ENCODE measurements around the gene OVCA2.
A peak's percentile ranks its signal among the peaks of the same experiment; 100 is the strongest.

The OVCA2 gene

GRCh38 chr17:2013994-2014317 lies 27.9 kb upstream of the OVCA2 start:
- DNase-seq (ENCODE audit: low read depth), result no peak

- no peak for DNase-seq (ENCODE audit: low read depth)
These were observed 26.5 kb upstream of the OVCA2 start for GRCh38 chr17:2015314-2015713.

- DNase-seq (ENCODE audit: low read depth), result no peak
These were observed 25.3 kb upstream of the OVCA2 start for GRCh38 chr17:2016494-2016893.

- DNase-seq (ENCODE audit: low read depth), result no peak
These were observed 24.4 kb upstream of the OVCA2 start for GRCh38 chr17:2017274-2017941.

GRCh38 chr17:2018716-2019510 lies 22.9 kb upstream of the OVCA2 start:
- no peak for DNase-seq (ENCODE audit: low read depth)

GRCh38 chr17:2019723-2020122 lies 22.1 kb upstream of the OVCA2 start:
- DNase-seq (ENCODE audit: low read depth), result no peak

GRCh38 chr17:2020721-2021120 lies 21.1 kb upstream of the OVCA2 start:
- no peak for DNase-seq (ENCODE audit: low read depth)

- no peak for DNase-seq (ENCODE audit: low read depth)
These were observed 19.1 kb upstream of the OVCA2 start for GRCh38 chr17:2022647-2023240.

- DNase-seq (ENCODE audit: low read depth), result no peak
These were observed 18.6 kb upstream of the OVCA2 start for GRCh38 chr17:2023256-2023655.

- no peak for DNase-seq (ENCODE audit: low read depth)
These were observed 17.9 kb upstream of the OVCA2 start for GRCh38 chr17:2023692-2024571.

- no peak for DNase-seq (ENCODE audit: low read depth)
These were observed 17.1 kb upstream of the OVCA2 start for GRCh38 chr17:2024572-2025219.

GRCh38 chr17:2025220-2025621 lies 16.6 kb upstream of the OVCA2 start, which contains the start of gene RTN4RL1:
Gene RTN4RL1 (minus strand): TSS chr17:2025334. CDS start chr17:2024865, 469 bp downstream.
- DNase-seq (ENCODE audit: low read depth), result no peak

GRCh38 chr17:2025622-2026309 lies 16.1 kb upstream of the OVCA2 start:
- no peak for DNase-seq (ENCODE audit: low read depth)

GRCh38 chr17:2027528-2028233 lies 14.1 kb upstream of the OVCA2 start:
- no peak for DNase-seq (ENCODE audit: low read depth)

GRCh38 chr17:2028234-2028614 lies 13.6 kb upstream of the OVCA2 start:
- DNase-seq (ENCODE audit: low read depth), result no peak

GRCh38 chr17:2028737-2029136 lies 13.1 kb upstream of the OVCA2 start:
- DNase-seq (ENCODE audit: low read depth), result no peak

GRCh38 chr17:2029911-2030778 lies 11.7 kb upstream of the OVCA2 start, which contains the start of gene DPH1:
Gene DPH1 (plus strand): TSS chr17:2030153. CDS start chr17:2030170, 17 bp downstream.
- DNase-seq (ENCODE audit: low read depth), result peak; percentile 66

GRCh38 chr17:2030779-2031163 lies 11.1 kb upstream of the OVCA2 start:
- DNase-seq (ENCODE audit: low read depth), result no peak

- no peak for DNase-seq (ENCODE audit: low read depth)
These were observed 8.7 kb upstream of the OVCA2 start for GRCh38 chr17:2033153-2033552.

Data from stimulated activated CD8-positive, alpha-beta memory T cell treated with anti-CD3 and anti-CD28 coated beads, Interleukin-7, amount 100 ng/mL, for 24 hours (primary cell).